Measurements from ENCODE around the gene KDM6A.
"Not testable (repeated sequence)": the region's sequence is repeated elsewhere in the genome, so short reads cannot be mapped to it uniquely, and the experiment has no call there.

The KDM6A gene

DNA sequence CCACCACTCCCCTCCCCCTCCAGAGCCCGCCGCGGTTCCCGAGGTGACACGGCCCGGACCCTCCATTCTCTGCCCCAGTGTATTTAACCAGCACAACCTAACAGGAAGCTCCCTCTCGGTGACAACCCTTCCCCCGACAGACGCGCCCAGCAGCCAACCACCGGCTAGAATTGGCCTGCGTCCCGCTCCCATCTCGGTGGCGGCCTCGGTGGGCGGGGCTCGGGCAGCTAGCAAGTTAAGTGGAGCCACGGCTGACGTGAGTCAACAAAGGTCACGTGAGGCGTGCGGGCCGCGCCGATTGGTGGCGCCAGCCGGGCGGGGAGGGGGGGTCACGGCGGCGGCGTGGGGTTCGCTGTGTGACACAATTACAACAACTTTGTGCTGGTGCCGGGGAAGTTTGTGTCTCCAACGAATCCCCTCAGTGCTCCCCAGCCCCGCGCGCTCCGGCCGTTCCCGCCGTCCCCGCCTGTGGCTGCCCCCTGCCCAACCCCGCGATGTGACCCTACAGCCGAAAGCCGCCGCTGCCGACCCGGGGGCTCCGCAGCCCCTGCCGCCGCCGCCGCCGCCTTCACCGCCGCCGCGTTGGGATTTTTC lies at the start of gene KDM6A:
TSS of gene KDM6A (plus strand) at position 368 of the 594 bp plus-strand sequence. CDS start 364 bp downstream, outside the sequence.
- TF ChIP-seq, protein P1, sequence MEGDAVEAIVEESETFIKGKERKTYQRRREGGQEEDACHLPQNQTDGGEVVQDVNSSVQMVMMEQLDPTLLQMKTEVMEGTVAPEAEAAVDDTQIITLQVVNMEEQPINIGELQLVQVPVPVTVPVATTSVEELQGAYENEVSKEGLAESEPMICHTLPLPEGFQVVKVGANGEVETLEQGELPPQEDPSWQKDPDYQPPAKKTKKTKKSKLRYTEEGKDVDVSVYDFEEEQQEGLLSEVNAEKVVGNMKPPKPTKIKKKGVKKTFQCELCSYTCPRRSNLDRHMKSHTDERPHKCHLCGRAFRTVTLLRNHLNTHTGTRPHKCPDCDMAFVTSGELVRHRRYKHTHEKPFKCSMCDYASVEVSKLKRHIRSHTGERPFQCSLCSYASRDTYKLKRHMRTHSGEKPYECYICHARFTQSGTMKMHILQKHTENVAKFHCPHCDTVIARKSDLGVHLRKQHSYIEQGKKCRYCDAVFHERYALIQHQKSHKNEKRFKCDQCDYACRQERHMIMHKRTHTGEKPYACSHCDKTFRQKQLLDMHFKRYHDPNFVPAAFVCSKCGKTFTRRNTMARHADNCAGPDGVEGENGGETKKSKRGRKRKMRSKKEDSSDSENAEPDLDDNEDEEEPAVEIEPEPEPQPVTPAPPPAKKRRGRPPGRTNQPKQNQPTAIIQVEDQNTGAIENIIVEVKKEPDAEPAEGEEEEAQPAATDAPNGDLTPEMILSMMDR (IDR thresholded peaks at IDR 0.05; ENCODE audit: low read length, missing control alignments): no peak
- peak; percentile 96 for DNase-seq (ENCODE audit: low read depth)
- H3K4me3 ChIP-seq (replicated peaks; ENCODE audit: low read depth, low read length): peak within 1 kb of the TSS; percentile 78

DNA sequence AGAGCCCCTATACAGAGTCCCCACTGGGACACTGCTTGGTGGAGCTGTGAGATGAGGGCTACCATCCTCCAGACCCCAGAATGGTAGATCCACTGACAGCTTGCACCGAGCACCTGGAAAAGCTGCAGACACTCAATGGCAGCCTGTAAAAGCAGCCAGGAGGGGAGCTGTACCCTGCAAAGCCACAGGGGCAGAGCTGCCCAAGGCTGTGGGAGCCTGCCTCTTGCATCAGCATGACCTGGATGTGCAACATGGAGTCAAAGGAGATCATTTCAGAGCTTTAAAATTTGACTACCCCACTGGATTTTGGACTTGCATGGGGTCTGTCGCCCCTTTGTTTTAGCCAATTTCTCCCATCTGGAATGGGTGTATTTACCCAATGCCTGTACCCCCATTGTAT lies 49.8 kb upstream of the KDM6A start:
- DNase-seq (ENCODE audit: low read depth); H3K4me3 ChIP-seq (replicated peaks; ENCODE audit: low read depth, low read length): not testable (repeated sequence)

DNA sequence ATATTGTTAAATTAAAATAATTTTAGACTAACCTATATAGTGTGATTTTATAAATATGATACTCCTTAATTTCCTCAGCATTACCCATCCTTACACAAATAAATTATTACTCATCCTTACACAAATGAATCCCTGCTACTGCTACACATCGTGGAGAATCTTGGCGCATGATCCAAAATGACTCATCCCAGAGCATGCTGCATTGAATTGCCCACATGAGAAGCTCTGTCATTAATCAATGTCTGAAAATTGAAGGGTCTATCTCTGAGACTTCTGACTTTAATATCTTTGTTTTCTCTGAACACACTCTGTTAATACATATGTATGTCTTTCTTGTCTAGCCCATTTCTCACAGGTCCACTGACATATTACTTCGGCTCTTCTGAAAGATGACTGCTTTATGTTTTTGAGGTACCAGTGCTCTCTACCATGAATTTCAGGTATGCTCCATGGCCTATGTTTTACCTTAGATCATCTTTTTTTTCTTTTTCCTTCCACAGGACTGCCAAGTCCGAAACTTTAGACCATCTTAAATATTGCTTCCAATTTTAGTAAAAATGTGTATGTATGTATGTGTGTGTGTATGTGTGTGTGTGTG lies 44.9 kb upstream of the KDM6A start:
- peak; percentile 70 for DNase-seq (ENCODE audit: low read depth)
- H3K4me3 ChIP-seq (replicated peaks; ENCODE audit: low read depth, low read length): no peak overlapping the region
- TF ChIP-seq, protein P1 (IDR thresholded peaks at IDR 0.05; ENCODE audit: low read length, missing control alignments): no peak

DNA sequence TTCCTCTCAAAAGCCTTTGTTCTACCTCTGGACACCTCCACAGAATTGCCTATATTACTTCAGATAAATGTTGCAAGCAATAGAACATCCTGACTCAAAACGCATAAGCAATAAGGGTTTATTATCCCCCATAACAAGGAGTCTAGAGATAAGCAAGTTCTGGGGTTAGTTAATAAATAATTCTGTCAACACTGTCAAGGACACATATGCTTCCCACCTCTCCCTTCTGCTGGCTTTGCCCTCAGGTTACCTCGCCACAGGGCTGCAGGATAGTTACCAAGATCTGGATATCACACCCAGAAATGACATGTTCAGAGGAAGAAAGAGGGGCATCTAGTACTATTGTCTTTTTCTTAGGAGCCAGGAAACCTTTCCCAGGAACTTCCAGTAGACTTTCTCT lies 43.2 kb upstream of the KDM6A start:
- TF ChIP-seq, protein P1 (IDR thresholded peaks at IDR 0.05; ENCODE audit: low read length, missing control alignments): no peak
- no peak overlapping the region for H3K4me3 ChIP-seq (replicated peaks; ENCODE audit: low read depth, low read length)
- no peak for DNase-seq (ENCODE audit: low read depth)

DNA sequence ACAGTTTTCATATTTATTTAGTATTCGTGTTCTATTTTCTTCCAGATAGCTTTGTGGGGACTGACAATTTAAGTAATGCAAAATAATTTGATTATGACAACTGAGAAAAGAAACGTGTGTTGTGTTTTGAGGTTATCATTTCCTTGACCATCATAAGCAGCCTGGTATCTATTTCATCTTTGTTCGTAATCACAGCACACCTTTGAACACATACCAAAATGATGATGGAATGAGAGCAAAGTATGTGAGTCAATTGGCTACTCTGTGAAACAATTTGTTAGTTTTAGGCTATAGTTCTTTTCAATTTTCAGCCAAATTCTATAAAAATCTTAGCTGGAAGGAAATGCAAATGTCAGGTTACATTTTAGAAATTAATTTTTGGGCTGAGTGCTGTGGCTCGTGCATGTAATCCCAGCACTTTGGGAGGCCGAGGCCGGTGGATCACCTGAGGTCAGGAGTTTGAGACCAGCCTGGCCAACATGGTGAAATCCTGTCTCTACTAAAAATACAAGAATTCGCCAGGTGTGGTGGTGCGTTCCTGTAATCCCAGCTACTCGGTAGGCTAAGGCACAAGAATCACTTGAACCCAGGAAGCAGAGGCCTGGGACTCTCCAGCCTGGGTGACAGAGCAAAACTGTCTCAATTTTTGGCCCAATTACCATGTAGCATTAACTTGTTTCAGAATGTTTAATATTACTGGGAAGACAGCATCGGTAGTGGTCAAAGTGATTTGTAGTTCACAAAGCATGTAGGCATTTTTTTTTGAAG lies 30.3 kb upstream of the KDM6A start:
- TF ChIP-seq, protein P1 (IDR thresholded peaks at IDR 0.05; ENCODE audit: low read length, missing control alignments): no peak
- no peak overlapping the region for H3K4me3 ChIP-seq (replicated peaks; ENCODE audit: low read depth, low read length)
- DNase-seq (ENCODE audit: low read depth): no peak

DNA sequence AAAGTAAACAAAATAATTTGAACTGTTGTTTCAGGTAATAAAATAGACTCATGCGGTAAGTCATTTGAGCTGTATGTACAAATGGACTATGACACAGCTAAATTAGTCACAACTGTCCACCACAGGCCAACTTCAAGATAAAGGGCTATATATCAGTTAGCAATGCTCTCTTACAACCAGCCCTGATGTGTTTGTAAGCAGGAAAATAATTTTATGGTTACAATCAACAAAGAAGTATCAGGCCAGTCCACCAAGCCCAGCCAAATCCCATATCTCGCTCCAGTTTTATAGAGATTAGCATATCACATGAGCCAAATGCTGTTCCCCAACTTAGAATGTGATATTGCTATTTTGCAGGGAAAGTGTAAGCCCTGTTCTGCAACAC lies 29.7 kb upstream of the KDM6A start:
- TF ChIP-seq, protein P1 (IDR thresholded peaks at IDR 0.05; ENCODE audit: low read length, missing control alignments): no peak
- H3K4me3 ChIP-seq (replicated peaks; ENCODE audit: low read depth, low read length): no peak overlapping the region

DNA sequence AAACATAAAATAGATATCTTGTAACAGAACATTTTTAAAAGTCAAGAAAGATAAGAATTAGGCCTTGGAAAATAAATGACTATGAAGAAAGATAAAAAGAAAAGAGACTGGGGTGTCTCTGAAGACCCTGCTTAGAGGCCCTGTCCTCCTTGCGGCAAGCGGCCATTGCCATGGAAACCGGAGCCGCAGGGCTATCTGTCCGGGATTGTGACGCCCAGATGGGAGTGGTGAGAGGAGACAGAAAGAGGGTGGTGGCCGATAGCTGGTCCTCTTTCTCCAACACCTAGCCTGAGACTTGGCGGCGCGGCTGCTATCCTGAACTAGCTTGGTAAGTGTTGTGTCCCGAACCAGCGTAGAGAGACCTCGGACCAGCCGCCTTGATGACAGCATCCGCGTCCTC lies 29.2 kb upstream of the KDM6A start, which contains the start of gene DUSP21:
TSS of gene DUSP21 (plus strand) at position 269 of the 400 bp plus-strand sequence. CDS start at position 381, 112 bp downstream.
- H3K4me3 ChIP-seq (replicated peaks; ENCODE audit: low read depth, low read length): no peak within 1 kb of the TSS
- DNase-seq (ENCODE audit: low read depth): no peak
- TF ChIP-seq, protein P1 (IDR thresholded peaks at IDR 0.05; ENCODE audit: low read length, missing control alignments): no peak

More for the DNA sequence above, 29.7 kb upstream of the KDM6A start:
- DNase-seq (ENCODE audit: low read depth): no peak
